IMR-90 (cell line): ENCODE measurements around the gene TOR3A. TPM values are rescaled to one million over a fixed set of nuclear protein-coding genes. Genes with fewer than 3 reads are reported as not detected.

Experiments
- ATAC-seq: fragments of 200-7000 bp; cut with Tn5 transposase; 2 replicates; pipeline ENCODE4 v1.9.1; 2020; ENCODE audit warnings: low read depth, mild to moderate bottlenecking, moderate library complexity
- BruUV-seq: library from RNA; stranded (reverse); fragments of 400-500 nt; replicated peaks from 2 replicates; lab custom pipeline; 2021; lab: Mats Ljungman, UMichigan
- CTCF ChIA-PET: fragments of 300-600 bp; formaldehyde crosslinking; extraction: SDS; loops from one replicate; lab custom pipeline; 2021; ENCODE audit warnings: antibody characterized with exemption; lab: Yijun Ruan, JAX
- POLR2A ChIA-PET: fragments of 300-600 bp; sonication (Branson Sonifier 250); formaldehyde crosslinking; loops from one replicate; lab custom pipeline; 2022; ENCODE audit warnings: antibody characterized with exemption; ENCODE audit not compliant: unreplicated experiment; lab: Charles Lee
- DNase-seq: peaks from one replicate; pipeline ENCODE4 v3.0.0; 2013
- H2AFZ ChIP-seq: replicated peaks from 2 replicates; pipeline ENCODE3; 2013; ENCODE audit warnings: low read length, mild to moderate bottlenecking; ENCODE audit not compliant: poor library complexity
- H2AK5ac ChIP-seq: 2 replicates; pipeline ENCODE4 v1.6.1; 2013; ENCODE audit warnings: low read depth, low read length, inconsistent platforms
- H2AK9ac ChIP-seq: replicated peaks from 2 replicates; pipeline ENCODE3; 2013; ENCODE audit warnings: mild to moderate bottlenecking, low read depth, low read length, moderate library complexity; ENCODE audit not compliant: poor library complexity
- H2BK120ac ChIP-seq: 2 replicates; pipeline ENCODE4 v1.6.1; 2013; ENCODE audit warnings: low read depth, low read length, inconsistent platforms
- H2BK15ac ChIP-seq: 3 replicates; pipeline ENCODE4 v1.6.1; 2013; ENCODE audit warnings: low read depth, low read length, inconsistent platforms
- H2BK20ac ChIP-seq: 2 replicates; pipeline ENCODE4 v1.6.1; 2013; ENCODE audit warnings: low read depth, mild to moderate bottlenecking, inconsistent platforms, low read length, moderate library complexity
- H2BK5ac ChIP-seq: 2 replicates; pipeline ENCODE4 v1.6.1; 2013; ENCODE audit warnings: mild to moderate bottlenecking, low read depth, low read length, inconsistent platforms; ENCODE audit not compliant: poor library complexity, severe bottlenecking
- H3K14ac ChIP-seq: replicated peaks from 2 replicates; pipeline ENCODE4 v1.6.1; 2013; ENCODE audit warnings: low read depth, low read length, inconsistent platforms
- H3K18ac ChIP-seq: 2 replicates; pipeline ENCODE4 v1.6.1; 2013; ENCODE audit warnings: low read depth, low read length, control low read depth
- H3K23ac ChIP-seq: 2 replicates; pipeline ENCODE4 v1.6.1; 2013; ENCODE audit warnings: low read depth, low read length, inconsistent platforms
- H3K27ac ChIP-seq: 2 replicates; pipeline ENCODE4 v1.5.1; 2013; ENCODE audit warnings: mild to moderate bottlenecking, control low read depth, low read length; ENCODE audit not compliant: insufficient read depth
- H3K27me3 ChIP-seq: 2 replicates; pipeline ENCODE4 v1.6.1; 2013; ENCODE audit warnings: low read length; ENCODE audit not compliant: control insufficient read depth, insufficient read depth
- H3K36me3 ChIP-seq: 2 replicates; pipeline ENCODE4 v1.6.1; 2013; ENCODE audit warnings: low read length, mixed read lengths; ENCODE audit not compliant: control insufficient read depth, insufficient read depth
- H3K4ac ChIP-seq: 2 replicates; pipeline ENCODE4 v1.6.1; 2013; ENCODE audit warnings: low read depth, low read length, inconsistent platforms
- H3K4me1 ChIP-seq: 2 replicates; pipeline ENCODE4 v1.6.1; 2013; ENCODE audit warnings: low read length, mixed read lengths; ENCODE audit not compliant: control insufficient read depth, insufficient read depth
- H3K4me2 ChIP-seq: 2 replicates; pipeline ENCODE4 v1.6.1; 2013; ENCODE audit warnings: low read depth, mild to moderate bottlenecking, control low read depth, low read length, moderate library complexity
- H3K4me3 ChIP-seq: 2 replicates; pipeline ENCODE4 v1.5.1; 2013; ENCODE audit warnings: low read depth, mild to moderate bottlenecking, control low read depth, low read length, moderate library complexity; ENCODE audit not compliant: insufficient read depth
- H3K56ac ChIP-seq: 2 replicates; pipeline ENCODE4 v1.6.1; 2013; ENCODE audit warnings: low read length, inconsistent platforms; ENCODE audit not compliant: insufficient read depth; ENCODE audit errors: extremely low read depth
- H3K79me1 ChIP-seq, 2 experiments: 2 replicates each; pipeline ENCODE4 v1.6.1; 2013; ENCODE audit warnings: low read length in 2 of 2, inconsistent platforms in 1 of 2, low read depth in 1 of 2
- H3K9ac ChIP-seq: 2 replicates; pipeline ENCODE4 v1.6.1; 2013; ENCODE audit warnings: low read depth, low read length, control low read depth
- H3K9me1 ChIP-seq: 2 replicates; pipeline ENCODE4 v1.6.1; 2013; ENCODE audit warnings: low read length, inconsistent platforms; ENCODE audit not compliant: insufficient read depth
- H3K9me3 ChIP-seq: 2 replicates; pipeline ENCODE4 v1.6.1; 2013; ENCODE audit warnings: low read length; ENCODE audit not compliant: control insufficient read depth, insufficient read depth
- H4K20me1 ChIP-seq: 2 replicates; pipeline ENCODE4 v1.6.1; 2013; ENCODE audit warnings: low read length, inconsistent platforms; ENCODE audit not compliant: insufficient read depth
- H4K5ac ChIP-seq: 2 replicates; pipeline ENCODE4 v1.6.1; 2013; ENCODE audit warnings: mild to moderate bottlenecking, low read depth, low read length, control low read depth
- H4K8ac ChIP-seq, 2 experiments: 2 replicates each; pipeline ENCODE4 v1.6.1; 2013; ENCODE audit warnings: low read depth in 2 of 2, low read length in 2 of 2, control low read depth in 1 of 2, inconsistent platforms in 1 of 2
- H4K91ac ChIP-seq: 2 replicates; pipeline ENCODE4 v1.6.1; 2013; ENCODE audit warnings: low read depth, low read length, inconsistent platforms; ENCODE audit not compliant: insufficient read depth
- CEBPB ChIP-seq: IDR thresholded peaks from 2 replicates; pipeline ENCODE4 v1.6.1; 2012; ENCODE audit warnings: low read depth, low read length, improper control_type of control experiment
- FOS ChIP-seq: fragments of 150-350 bp; IDR thresholded peaks from 2 replicates; pipeline ENCODE4 v1.6.1; 2016; ENCODE audit warnings: low read depth, low read length
- WGBS, 2 experiments: methylation state at CpG; one replicate each; pipeline versions ENCODE4 v1.1.5 to v1.1.7; 2013; ENCODE audit warnings: missing lambda C conversion rate in 2 of 2; ENCODE audit not compliant: insufficient read length in 1 of 2; ENCODE audit errors: extremely low coverage in 2 of 2; 5-methylcytosine and 5-hydroxymethylcytosine counted together
- dilution Hi-C: fragments of 300-500 bp; cut with HindIII; formaldehyde crosslinking; loops from one replicate; pipeline ENCODE4 v1.14.3; 2018; ENCODE audit warnings: low sequenced_read_pairs; ENCODE audit not compliant: unreplicated experiment
- in situ Hi-C: fragments of 300-500 bp; cut with MboI; formaldehyde crosslinking; loops from 3 replicates; pipeline ENCODE4 v1.14.3; 2019; ENCODE audit warnings: low sequenced_read_pairs, inconsistent platforms, mixed read lengths
- intact Hi-C: fragments of 100-400 bp; cut with micrococcal nuclease; formaldehyde crosslinking; loops from 2 replicates; pipeline ENCODE4 v1.10.0; 2022
- polyA plus RNA-seq, 3 experiments: library from polyadenylated mRNA; depleted of rRNA; stranded (reverse); fragments of >200 nt; gene quantifications; 2 replicates each; pipeline ENCODE4 v1.2.3, GENCODE V29; 2012; ENCODE audit warnings: low replicate concordance in 1 of 3
- total RNA-seq: library from RNA; depleted of rRNA; stranded (reverse); fragments of >200 nt; gene quantifications from 2 replicates; pipeline ENCODE4 v1.2.3, GENCODE V29; 2012

TOR3A gene
- total and polyA plus RNA-seq, 2 of the 4 experiments (the other 2 are of a cell fraction) = 16.8 to 22.2 TPM

- TF ChIP-seq FOS (no peak), CEBPB (peak; percentile 51; the same call in 1 of the 2 replicates)
- Histone ChIP-seq H3K23ac (peak overlapping the region; percentile 88), H3K56ac (peak overlapping the region; percentile 56; the same call in 1 of the 2 replicates), H2BK120ac (peak overlapping the region; percentile 79), H3K27ac (peak overlapping the region; percentile 53), H3K18ac (peak overlapping the region; percentile 9; the same call in 1 of the 2 replicates), H3K4ac (peak overlapping the region; percentile 80), H2AK9ac (peak overlapping the region; percentile 2), H3K9me1 (peaks cover 12% of the 10 kb centered on the region), H2BK5ac (peak overlapping the region; percentile 18), H4K91ac (peak overlapping the region; percentile 67), H2AK5ac (peak overlapping the region; percentile 85), H3K27me3 (no peaks in the 10 kb centered on the region), H3K14ac (peak overlapping the region; percentile 82), H3K4me3 (no peak overlapping the region), H4K8ac (peak overlapping the region; percentile 62 to 77; a peak in 3 of 4 replicates), H4K5ac (peak overlapping the region; percentile 3; the same call in 1 of the 2 replicates), H3K4me2 (peak overlapping the region; percentile 4; the same call in 1 of the 2 replicates), H3K9me3 (no peaks in the 10 kb centered on the region), H3K79me1 (peaks cover 4 to 22% of the 10 kb centered on the region in 2 experiments), H3K9ac (peak overlapping the region; percentile 48; the same call in 1 of the 2 replicates), H2BK15ac (peak overlapping the region; percentile 66; the same call in 2 of the 3 replicates), H2AFZ (no peak overlapping the region), H2BK20ac (peak overlapping the region; percentile 75), H3K4me1 (peaks cover 5% of the 10 kb centered on the region), H3K36me3 (peaks cover under 1% of the 10 kb centered on the region), H4K20me1 (no peaks in the 10 kb centered on the region)
- no TSS peak for BruUV-seq
- dilution Hi-C loops = no loop called here
- DNase-seq (no peak), ATAC-seq (peak; percentile 87)
- POLR2A ChIA-PET = no interaction called here
- in situ Hi-C loops = no loop called here
- CTCF ChIA-PET = no interaction called here
- WGBS, 2 experiments = 100% methylated on average over 1 of the region's 3 CpGs; no CpG with 5 or more reads in 1 of the 2 experiments
- intact Hi-C loops = no loop called here
Measured at GRCh38 chr1:179058487-179059483, 23.1 kb upstream of the TOR3A start.
